Measurements from ENCODE around the gene ZNF337. TPM values are rescaled to one million over a fixed set of nuclear protein-coding genes. Genes with fewer than 3 reads are reported as not detected.
A peak's percentile ranks its signal among the peaks of the same experiment; 100 is the strongest.
"Not testable (repeated sequence)": the region's sequence is repeated elsewhere in the genome, so short reads cannot be mapped to it uniquely, and the experiment has no call there.

Gene ZNF337
- total RNA-seq, 1 experiment from 2014 or later, result 12.2 TPM

DNA sequence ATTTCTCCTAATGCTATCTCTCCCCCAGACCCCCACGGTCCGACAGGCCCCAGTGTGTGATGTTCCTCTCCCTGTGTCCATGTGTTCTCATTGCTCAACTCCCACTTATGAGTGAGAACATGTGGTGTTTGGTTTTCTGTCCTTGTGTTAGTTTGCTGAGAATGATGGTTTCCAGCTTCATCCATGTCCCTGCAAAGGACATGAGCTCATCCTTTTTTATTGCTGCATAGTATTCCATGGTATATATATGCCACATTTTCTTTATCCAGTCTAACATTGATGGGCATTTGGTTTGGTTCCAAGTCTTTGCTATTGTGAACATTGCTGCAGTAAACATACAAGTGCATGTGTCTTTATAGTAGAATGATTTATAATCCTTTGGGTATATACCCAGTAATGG lies 4.2 kb upstream of the ZNF337 start:
- DNase-seq (ENCODE audit: low read depth); in situ Hi-C loops (cut with HindIII; ENCODE audit: low pct_unique_long_range_greater_than_20kb, low sequenced_read_pairs): not testable (repeated sequence)

DNA sequence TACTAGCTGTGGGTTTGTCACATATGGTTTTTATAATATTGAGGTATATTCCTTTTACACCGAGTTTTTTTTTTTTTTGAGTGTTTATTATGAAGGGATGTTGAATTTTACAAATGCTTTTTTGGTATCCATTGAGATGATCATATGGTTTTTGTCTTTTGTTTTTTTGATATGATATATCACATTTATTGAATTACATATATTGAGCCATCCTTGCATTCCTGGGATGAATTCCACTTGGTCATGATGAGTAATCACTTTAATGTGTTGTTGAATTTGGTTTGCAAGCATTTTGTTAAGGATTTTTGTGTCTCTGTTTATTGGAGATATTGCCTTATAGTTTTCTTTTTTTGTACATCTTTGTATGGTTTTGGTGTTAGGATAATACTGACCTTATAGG lies 3.3 kb upstream of the ZNF337 start:
- peak; percentile 43 for DNase-seq (ENCODE audit: low read depth)
- in situ Hi-C loops (cut with HindIII; ENCODE audit: low pct_unique_long_range_greater_than_20kb, low sequenced_read_pairs), result no loop called here

DNA sequence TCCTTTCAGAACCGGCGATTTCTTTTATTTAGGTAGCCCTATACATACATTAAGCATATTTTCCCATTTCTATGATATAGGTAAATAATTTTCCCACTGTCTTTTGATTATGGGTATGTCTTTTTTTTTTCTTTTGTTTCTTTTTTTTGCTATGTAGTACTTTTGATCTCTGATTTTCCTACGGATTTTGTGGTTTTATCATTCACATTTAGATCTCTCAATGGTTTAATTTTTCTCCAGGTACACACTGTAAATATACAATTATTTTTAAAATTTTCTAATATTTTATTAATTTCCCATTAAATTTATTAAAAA lies 436 bp upstream of the ZNF337 start:
- in situ Hi-C loops (cut with HindIII; ENCODE audit: low pct_unique_long_range_greater_than_20kb, low sequenced_read_pairs), result no loop called here
- DNase-seq (ENCODE audit: low read depth), result no peak

DNA sequence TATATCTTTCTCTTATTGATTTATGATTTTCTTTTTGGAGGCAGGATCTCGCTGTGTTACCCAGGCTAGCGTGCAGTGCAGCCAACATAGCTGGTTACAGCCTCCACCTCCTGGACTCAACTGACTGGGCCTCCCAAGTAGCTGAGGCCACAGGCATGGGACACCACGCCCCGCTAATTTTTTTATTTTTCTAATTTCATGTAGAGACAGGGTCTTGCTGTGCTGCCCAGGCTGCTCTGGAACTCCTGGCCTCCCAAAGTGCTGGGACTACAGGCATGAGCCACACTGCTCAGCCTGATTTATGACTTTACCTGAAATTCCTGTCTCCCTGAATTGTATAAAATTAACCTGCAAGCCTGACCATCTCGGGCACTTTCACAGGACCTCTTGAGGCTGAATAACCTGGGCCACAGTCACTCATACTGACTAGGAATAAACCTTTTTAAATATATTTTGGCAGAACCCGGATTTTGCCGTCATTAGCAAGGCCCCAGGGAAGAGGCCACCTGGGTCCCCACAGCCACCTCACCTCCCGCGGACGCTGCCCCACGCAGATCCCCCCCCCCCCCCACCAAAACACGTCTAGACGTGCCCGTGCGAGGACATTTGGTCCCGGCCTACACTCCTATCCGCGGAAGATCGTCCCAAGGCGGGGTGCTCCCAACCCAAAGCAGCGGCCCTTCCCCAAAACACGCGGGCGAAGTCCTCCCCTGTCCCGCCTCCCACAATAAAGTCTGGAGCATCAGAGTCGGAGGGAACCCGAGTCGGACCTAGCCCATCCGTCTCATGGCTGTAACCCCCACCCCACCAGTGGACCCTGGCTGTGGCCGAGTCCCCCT lies 902 bp downstream of the ZNF337 start:
- in situ Hi-C loops (cut with HindIII; ENCODE audit: low pct_unique_long_range_greater_than_20kb, low sequenced_read_pairs), result no loop called here
- no peak for DNase-seq (ENCODE audit: low read depth)

DNA sequence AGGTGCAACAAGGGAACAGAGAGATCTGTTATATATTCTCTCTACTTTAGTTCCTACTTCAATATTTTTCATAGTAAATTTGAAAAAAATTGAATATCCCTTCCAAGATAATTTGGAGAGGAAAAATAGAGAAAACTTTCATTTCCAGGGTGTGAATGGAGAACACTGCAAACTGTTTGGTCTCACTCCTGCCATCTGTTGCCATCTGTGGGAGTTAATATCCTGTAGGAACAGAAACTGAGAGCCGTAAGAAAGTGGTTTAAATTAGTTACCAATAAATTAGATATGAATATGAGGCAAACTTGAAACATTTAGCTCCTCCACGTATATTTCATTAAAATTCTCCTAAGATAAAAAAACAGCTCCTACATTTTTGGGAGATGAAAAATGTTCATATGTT lies 4.2 kb downstream of the ZNF337 start:
- in situ Hi-C loops (cut with HindIII; ENCODE audit: low pct_unique_long_range_greater_than_20kb, low sequenced_read_pairs), result no loop called here
- no peak for DNase-seq (ENCODE audit: low read depth)

DNA sequence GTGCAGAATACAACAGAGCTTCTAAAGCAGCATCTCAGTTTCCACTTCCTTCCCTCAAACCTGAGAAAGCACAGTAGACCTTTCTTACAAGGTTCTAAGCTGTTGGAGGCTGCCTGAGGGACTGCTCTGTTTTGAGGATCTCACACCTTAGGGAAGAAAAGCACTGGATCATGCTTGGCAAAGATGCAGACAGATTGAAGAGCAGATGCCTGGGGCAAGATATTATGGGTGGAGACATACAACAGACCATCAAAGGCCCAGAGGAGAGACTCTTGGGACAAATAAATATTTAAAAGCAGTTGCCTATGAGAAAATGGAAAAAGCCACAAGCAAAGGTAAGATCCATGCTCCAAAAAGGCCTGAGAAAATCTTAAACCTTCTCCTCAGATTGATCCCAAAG lies 6.2 kb downstream of the ZNF337 start:
- in situ Hi-C loops (cut with HindIII; ENCODE audit: low pct_unique_long_range_greater_than_20kb, low sequenced_read_pairs), result no loop called here
- DNase-seq (ENCODE audit: low read depth), result no peak

DNA sequence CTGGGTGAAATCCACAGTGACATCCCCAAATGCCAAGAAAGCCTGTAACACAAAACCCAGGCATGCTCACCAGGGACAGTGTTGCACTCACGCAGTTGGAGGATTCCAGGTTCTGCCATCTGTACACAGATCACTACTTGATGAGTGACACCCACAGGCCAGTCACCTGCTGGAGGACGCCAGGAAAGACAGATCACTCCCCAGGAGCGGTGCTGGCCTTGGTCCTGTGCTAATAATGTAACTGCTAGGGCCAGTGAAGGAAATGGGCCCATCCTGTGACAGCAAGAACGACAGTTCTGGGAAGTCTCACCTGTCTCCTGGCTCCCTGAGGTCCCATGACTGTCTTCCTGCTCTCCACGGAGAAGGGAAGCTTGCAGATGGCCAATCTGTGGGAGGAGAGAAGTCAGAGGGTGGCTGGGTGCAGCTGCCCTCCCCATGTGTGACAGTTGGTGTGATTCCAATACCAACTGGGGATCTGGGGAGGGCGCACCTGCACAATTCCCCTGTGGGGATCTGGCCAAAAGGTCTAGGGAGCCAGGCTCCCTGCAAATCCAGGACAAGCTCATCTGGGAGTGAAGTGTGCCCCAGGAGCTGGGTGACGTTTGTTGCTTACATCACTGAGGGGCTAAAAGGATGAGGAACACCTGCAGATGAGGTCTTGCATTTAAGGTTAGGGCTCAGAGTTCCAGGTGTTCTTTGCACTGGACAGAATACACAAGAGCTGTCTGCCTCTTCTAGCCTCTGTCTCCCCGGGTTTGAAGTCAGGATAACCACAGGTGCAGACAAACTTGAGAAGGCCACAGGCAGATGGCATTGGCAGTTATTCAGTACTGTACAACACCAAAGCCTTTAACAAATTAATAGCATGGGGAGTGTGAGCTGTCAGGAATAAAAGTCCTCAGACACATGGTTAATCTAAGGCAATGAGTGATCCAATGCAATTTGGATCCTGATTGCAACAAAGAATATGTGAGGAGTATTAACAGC lies 10.3 kb downstream of the ZNF337 start:
- in situ Hi-C loops (cut with HindIII; ENCODE audit: low pct_unique_long_range_greater_than_20kb, low sequenced_read_pairs), result no loop called here
- no peak for DNase-seq (ENCODE audit: low read depth)

DNA sequence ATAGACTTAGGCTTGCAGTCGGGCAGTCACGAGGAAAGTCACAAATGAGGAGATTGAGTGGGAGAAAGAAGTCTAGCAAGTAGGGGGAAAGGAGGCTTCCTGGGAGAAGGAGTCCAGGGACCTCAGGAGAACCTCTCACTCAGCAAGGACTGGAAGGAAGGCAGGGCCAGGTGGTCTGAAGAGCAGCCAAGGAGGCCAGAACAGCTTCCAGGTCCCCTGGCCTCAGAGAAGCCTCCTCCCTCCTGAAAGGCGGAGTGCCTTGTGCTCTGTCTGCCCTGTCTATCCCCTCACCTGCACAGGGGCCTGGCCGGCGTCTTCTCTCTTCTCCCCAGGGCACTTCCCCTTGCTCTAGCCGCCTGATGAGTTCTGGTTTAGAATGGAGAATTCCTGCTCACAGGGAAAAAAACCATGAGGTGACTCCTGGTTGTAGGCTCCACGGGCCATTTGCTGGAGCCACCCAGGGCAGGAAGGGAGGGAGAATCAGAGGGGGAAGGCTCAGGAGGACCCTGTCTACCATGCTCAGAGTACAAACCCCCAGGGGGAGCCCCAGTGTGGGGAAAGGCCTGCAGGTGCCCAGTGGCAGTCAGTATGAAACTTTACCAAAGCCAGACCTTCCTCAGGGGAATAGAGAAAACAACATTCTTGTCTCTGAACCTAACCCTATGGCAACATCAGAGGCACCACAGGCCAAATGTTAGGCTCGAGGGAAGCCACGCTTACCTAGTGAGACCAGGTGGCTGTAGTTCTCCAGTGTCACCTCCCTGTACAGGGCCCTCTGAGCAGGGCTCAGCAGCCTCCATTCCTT lies 11.2 kb downstream of the ZNF337 start:
- in situ Hi-C loops (cut with HindIII; ENCODE audit: low pct_unique_long_range_greater_than_20kb, low sequenced_read_pairs), result no loop called here
- DNase-seq (ENCODE audit: low read depth), result no peak

DNA sequence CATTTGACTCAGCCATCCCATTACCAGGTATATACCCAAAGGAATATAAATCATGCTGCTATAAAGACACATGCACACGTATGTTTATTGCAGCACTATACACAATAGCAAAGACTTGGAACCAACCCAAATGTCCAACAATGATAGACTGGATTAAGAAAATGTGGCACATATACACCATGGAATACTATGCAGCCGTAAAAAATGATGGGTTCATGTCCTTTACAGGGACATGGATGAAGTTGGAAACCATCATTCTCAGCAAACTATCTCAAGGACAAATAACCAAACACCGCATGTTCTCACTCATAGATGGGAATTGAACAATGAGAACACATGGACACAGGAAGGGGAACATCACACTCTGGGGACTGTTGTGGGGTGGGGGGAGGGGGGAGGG lies 12.8 kb downstream of the ZNF337 start:
- in situ Hi-C loops (cut with HindIII; ENCODE audit: low pct_unique_long_range_greater_than_20kb, low sequenced_read_pairs); DNase-seq (ENCODE audit: low read depth): not testable (repeated sequence)

DNA sequence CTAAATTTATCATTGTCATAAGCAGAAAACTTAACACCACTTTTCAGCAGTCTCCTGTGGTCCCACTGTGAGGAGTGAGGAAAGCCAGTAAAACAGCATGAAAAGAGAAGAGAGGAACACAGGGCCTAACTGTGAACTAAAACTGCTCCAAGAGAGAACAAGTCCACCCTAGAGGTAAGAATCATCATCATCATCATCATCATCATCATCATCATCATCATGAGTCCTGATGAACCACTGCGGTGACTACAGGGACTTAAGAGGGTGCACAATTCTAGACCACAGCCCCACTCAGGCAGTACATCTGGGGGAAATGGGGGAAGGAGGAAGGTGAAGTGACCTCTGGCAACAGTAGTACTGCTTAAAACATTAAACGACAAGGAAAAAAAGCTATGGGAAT lies 13.6 kb downstream of the ZNF337 start:
- no peak for DNase-seq (ENCODE audit: low read depth)
- in situ Hi-C loops (cut with HindIII; ENCODE audit: low pct_unique_long_range_greater_than_20kb, low sequenced_read_pairs), result no loop called here

DNA sequence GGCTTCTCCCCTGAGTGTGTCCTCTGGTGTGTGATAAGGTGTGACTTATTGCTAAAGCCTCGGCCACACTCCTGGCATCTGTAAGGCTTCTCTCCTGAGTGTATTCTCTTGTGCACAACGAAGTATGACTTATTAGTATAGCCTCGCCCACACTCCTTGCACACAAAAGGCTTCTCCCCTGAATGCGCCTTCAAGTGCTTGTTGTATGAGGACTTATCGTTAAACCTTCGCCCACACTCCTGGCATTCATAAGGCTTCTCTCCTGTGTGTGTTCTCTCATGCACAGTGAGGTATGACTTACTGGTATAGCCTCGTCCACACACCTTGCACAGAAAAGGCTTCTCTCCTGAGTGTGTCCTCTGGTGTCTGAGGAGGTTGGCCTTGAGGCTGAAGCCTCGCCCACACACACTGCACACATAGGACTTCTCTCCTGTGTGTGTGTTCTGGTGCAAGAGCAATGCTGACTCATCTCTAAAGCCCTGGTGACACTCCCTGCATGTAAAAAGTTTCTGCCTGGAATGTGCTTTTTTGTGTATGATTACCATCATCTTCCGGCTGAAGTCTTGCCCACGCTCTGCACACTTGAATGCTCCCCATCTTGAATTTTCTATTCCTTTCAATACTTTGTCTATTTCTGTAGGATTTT lies 20.4 kb downstream of the ZNF337 start:
- in situ Hi-C loops (cut with HindIII; ENCODE audit: low pct_unique_long_range_greater_than_20kb, low sequenced_read_pairs), result no loop called here
- no peak for DNase-seq (ENCODE audit: low read depth)

DNA sequence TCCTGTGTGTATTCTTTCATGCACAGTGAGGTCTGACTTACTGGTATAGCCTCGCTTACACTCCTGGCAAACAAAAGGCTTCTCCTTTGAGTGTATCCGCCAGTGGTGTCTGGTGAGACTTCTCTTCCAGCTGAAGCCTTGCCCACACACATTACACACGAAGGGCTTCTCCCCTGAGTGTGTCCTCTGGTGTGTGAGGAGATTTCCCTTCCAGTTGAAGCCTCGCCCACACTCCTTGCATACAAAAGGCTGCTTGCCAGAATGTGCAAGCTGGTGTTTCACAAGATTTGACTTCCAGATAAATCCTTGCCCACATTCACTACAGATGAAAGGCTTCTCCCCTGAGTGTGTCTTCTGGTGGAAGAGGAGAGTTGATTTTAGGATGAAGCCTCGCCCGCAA lies 21.5 kb downstream of the ZNF337 start:
- in situ Hi-C loops (cut with HindIII; ENCODE audit: low pct_unique_long_range_greater_than_20kb, low sequenced_read_pairs), result no loop called here

DNA sequence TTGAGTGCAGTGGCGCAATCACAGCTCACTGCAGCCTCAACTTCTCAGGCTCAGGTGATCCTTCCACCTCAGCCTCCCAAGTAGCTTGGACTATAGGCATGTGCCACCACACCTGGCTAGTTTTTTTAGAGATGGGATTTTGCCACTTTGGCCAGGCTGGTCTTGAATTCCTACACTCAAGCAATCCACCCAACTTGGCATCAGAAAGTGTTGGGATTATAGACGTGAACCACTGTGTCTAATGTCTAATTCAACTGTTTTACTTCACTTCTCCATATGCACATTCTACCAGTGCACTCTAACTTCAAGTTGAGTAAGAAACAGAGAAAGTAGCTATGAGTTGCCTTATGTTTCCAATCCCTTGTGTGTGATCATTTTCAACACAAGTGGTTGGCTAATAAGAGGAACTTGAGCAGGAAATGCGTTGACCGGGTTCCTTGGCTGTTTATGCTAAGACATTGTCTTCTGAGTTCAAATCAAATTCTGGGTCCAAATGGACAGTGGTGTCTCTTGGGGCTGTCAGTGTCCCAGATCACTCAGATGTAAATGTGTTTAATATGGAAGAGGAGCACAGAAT lies 23.9 kb downstream of the ZNF337 start:
- in situ Hi-C loops (cut with HindIII; ENCODE audit: low pct_unique_long_range_greater_than_20kb, low sequenced_read_pairs), result no loop called here
- DNase-seq (ENCODE audit: low read depth), result no peak

More for the DNA sequence above, 21.5 kb downstream of the ZNF337 start:
- DNase-seq (ENCODE audit: low read depth), result no peak

DNA sequence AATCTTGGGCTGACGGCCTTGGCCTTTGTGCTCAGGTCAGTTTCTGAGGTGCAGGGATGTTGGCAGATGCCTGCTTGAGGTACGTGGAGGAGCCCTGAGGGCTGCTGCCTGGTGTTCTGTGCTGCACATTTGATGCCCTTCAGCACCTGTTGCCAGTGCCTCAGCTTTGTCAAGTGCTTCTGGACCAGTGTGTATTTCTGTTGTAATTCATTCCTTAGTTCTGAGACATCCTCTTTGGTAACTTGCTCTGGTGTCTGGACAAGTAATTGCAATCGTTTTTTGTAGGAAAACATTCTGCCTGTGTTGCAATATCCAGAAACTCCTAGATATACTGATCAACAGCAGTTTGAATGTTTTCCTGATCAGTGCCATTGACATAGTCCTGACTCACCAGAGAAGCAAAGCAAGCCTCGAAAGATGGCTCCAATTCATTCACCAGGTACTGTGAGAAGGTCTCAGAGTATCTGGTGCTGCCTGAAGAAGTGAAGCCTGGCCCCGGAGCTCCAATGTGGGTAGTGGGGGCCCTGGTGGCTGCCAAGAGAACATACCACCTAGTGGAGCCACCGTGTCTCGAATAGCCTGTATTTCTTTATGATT lies 26.7 kb downstream of the ZNF337 start:
- no peak for DNase-seq (ENCODE audit: low read depth)
- in situ Hi-C loops (cut with HindIII; ENCODE audit: low pct_unique_long_range_greater_than_20kb, low sequenced_read_pairs), result no loop called here

DNA sequence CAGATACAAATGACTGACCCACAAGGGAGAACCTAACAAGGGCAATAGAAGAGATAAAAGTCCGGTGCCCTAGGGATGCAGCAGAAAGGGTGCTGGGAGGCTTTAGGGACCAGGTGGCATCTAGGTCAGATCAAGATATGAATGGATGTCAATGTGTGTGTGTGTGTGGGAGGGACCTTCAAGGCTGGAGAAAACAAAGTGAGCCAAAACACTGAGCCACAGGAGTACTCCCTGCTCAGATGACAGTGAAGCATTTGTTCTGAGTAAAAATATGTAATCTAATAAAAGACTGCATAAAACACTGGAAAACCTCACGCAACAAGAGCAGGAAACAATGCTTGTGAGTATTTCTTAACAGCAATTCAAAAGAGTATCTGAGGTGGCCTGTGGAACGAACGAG lies 28.2 kb downstream of the ZNF337 start:
- no peak for DNase-seq (ENCODE audit: low read depth)
- in situ Hi-C loops (cut with HindIII; ENCODE audit: low pct_unique_long_range_greater_than_20kb, low sequenced_read_pairs), result no loop called here

DNA sequence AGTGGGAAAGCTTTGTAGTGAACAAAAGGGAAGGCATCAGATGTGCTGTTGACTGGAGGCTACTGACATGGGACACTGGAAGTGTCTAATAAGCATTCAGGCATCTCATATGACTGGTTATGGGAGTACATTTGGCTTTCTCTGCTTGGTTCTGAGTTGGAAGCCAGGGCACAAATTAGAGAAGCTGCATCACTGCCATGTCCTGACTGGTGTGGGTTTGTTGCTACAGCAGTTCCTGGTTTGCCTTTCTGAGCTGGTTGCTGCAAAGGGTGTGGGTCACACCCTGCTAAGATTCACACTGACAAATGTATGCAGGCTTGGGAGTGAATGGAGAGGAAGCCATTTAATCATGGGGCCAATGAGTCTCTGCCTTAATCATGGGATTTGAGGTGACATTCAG lies 36.7 kb downstream of the ZNF337 start:
- in situ Hi-C loops (cut with HindIII; ENCODE audit: low pct_unique_long_range_greater_than_20kb, low sequenced_read_pairs), result no loop called here
- no peak for DNase-seq (ENCODE audit: low read depth)

DNA sequence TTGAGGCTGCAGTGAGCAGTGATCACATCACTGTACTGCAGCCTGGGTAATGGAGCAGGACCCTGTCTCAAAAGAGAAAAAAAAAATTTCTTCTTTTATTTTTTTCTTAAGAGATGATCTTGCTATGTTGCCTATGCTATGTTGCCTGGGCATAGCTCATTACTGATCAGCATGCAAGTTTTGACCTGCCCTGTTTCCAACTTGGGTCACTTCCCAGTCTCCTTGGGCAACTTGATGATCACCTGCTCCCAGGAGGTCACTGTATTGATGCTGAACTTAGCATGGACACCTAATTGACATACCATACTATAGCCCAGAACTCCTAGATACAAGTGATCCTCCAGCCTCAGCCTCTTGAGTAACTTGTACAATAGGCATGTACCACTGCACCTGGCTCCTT lies 42.2 kb downstream of the ZNF337 start:
- no peak for DNase-seq (ENCODE audit: low read depth)
- in situ Hi-C loops (cut with HindIII; ENCODE audit: low pct_unique_long_range_greater_than_20kb, low sequenced_read_pairs), result no loop called here
